Chondrocyte (in vitro differentiated cells): ENCODE results near the gene CFAP299. TPM values are rescaled to one million over a fixed set of nuclear protein-coding genes. Genes with fewer than 3 reads are reported as not detected.
"Not testable (repeated sequence)": the region's sequence is repeated elsewhere in the genome, so short reads cannot be mapped to it uniquely, and the experiment has no call there.

ENCODE experiments used
- DNase-seq: peaks from one replicate; pipeline ENCODE4 v3.0.0; 2021; ENCODE audit warnings: mixed read lengths, low spot score
- H3K27ac Mint-ChIP-seq: one replicate; pipeline ENCODE4 v1.8.0; 2021; ENCODE audit warnings: mild to moderate bottlenecking, moderate library complexity, mixed read lengths; ENCODE audit not compliant: unreplicated experiment
- H3K27me3 Mint-ChIP-seq: 2 replicates; pipeline ENCODE4 v1.8.0; 2021; ENCODE audit warnings: low read depth, mixed read lengths
- H3K36me3 Mint-ChIP-seq: 2 replicates; pipeline ENCODE4 v1.8.0; 2021; ENCODE audit warnings: low read depth, mixed read lengths
- H3K4me1 Mint-ChIP-seq: 2 replicates; pipeline ENCODE4 v1.8.0; 2021; ENCODE audit warnings: low read depth, mild to moderate bottlenecking, mixed read lengths
- H3K4me3 Mint-ChIP-seq: one replicate; pipeline ENCODE4 v1.8.0; 2021; ENCODE audit warnings: mild to moderate bottlenecking, moderate library complexity, mixed read lengths; ENCODE audit not compliant: unreplicated experiment
- H3K9me3 Mint-ChIP-seq: 2 replicates; pipeline ENCODE4 v1.8.0; 2021; ENCODE audit warnings: low read depth, mixed read lengths
- CTCF ChIP-seq: fragments of 200-600 bp; sonication (generic); IDR thresholded peaks from 2 replicates; pipeline ENCODE4 v1.5.0; 2021; ENCODE audit warnings: antibody characterized with exemption, mild to moderate bottlenecking, moderate library complexity
- total RNA-seq: library from RNA; stranded (reverse); gene quantifications from 3 replicates; pipeline ENCODE4 v1.2.1, GENCODE V29; 2021

CFAP299 gene
- total RNA-seq, 1 donor from 2014 or later = 0.52 TPM

GRCh38 chr4:80340036-80340435 is 4.5 kb downstream of the CFAP299 start:
- no peak for DNase-seq
- Mint-ChIP-seq H3K4me3 (no peak overlapping the region), H3K4me1 (peaks cover 13% of the 10 kb centered on the region), H3K27me3 (peaks cover 37% of the 10 kb centered on the region), H3K36me3 (peaks cover 3% of the 10 kb centered on the region), H3K9me3 (peaks cover 21% of the 10 kb centered on the region), H3K27ac (no peak overlapping the region)
- TF ChIP-seq CTCF = no peak

GRCh38 chr4:80342684-80343083 is 7.2 kb downstream of the CFAP299 start:
- peaks cover 37% of the 10 kb centered on the region for H3K27me3 Mint-ChIP-seq

GRCh38 chr4:80343887-80344286 is 8.4 kb downstream of the CFAP299 start:
- H3K9me3 Mint-ChIP-seq = peaks cover 21% of the 10 kb centered on the region
- H3K27ac Mint-ChIP-seq = no peak overlapping the region
- peaks cover 40% of the 10 kb centered on the region for H3K27me3 Mint-ChIP-seq
- H3K36me3 Mint-ChIP-seq = peaks cover 3% of the 10 kb centered on the region
- no peak for DNase-seq
- no peak for TF ChIP-seq CTCF
- H3K4me3 Mint-ChIP-seq = no peak overlapping the region
- no peaks in the 10 kb centered on the region for H3K4me1 Mint-ChIP-seq

More at GRCh38 chr4:80342684-80343083, 7.2 kb downstream of the CFAP299 start:
- not testable (repeated sequence) for H3K27ac Mint-ChIP-seq, DNase-seq, H3K4me3 Mint-ChIP-seq, H3K36me3 Mint-ChIP-seq, H3K4me1 Mint-ChIP-seq
- peaks cover 21% of the 10 kb centered on the region for H3K9me3 Mint-ChIP-seq

GRCh38 chr4:80360084-80360483 is 24.6 kb downstream of the CFAP299 start:
- Mint-ChIP-seq H3K27ac (no peak overlapping the region), H3K9me3 (no peaks in the 10 kb centered on the region), H3K4me3 (no peak overlapping the region), H3K36me3 (no peaks in the 10 kb centered on the region), H3K27me3 (peaks cover 53% of the 10 kb centered on the region), H3K4me1 (no peaks in the 10 kb centered on the region)
- no peak for TF ChIP-seq CTCF
- DNase-seq = no peak

- H3K27ac Mint-ChIP-seq = no peak overlapping the region
- H3K36me3 Mint-ChIP-seq = no peaks in the 10 kb centered on the region
- DNase-seq = no peak
- peaks cover 53% of the 10 kb centered on the region for H3K27me3 Mint-ChIP-seq
- no peaks in the 10 kb centered on the region for H3K4me1 Mint-ChIP-seq
- TF ChIP-seq CTCF = no peak
- no peak overlapping the region for H3K4me3 Mint-ChIP-seq
- H3K9me3 Mint-ChIP-seq = no peaks in the 10 kb centered on the region
Measured at GRCh38 chr4:80360900-80361299, 25.4 kb downstream of the CFAP299 start.

- H3K27ac Mint-ChIP-seq = no peak overlapping the region
- H3K27me3 Mint-ChIP-seq = peaks cover 51% of the 10 kb centered on the region
- no peaks in the 10 kb centered on the region for H3K9me3 Mint-ChIP-seq
- peak; percentile 82 for TF ChIP-seq CTCF
- no peak for DNase-seq
- no peak overlapping the region for H3K4me3 Mint-ChIP-seq
- H3K4me1 Mint-ChIP-seq = no peaks in the 10 kb centered on the region
- no peaks in the 10 kb centered on the region for H3K36me3 Mint-ChIP-seq
Measured at GRCh38 chr4:80361329-80361900, 25.9 kb downstream of the CFAP299 start.
